Testis (tissue), 2 donors: ENCODE data around the gene ARV1.

Experiments
- CTCF ChIP-seq, 3 experiments: fragments of 450-650 bp in 2 of 3; fragments of 200-600 bp in 1 of 3; sonication (generic) in 1 of 3; IDR thresholded peaks; one replicate each; pipeline ENCODE4 v1.5.1; 2016 to 2019; ENCODE audit warnings: antibody characterized with exemption in 3 of 3, mild to moderate bottlenecking in 2 of 3, moderate library complexity in 1 of 3
- POLR2A ChIP-seq: fragments of 450-650 bp; IDR thresholded peaks from one replicate; pipeline ENCODE4 v1.6.1; 2017; ENCODE audit warnings: antibody characterized with exemption, mild to moderate bottlenecking, moderate library complexity

DNA sequence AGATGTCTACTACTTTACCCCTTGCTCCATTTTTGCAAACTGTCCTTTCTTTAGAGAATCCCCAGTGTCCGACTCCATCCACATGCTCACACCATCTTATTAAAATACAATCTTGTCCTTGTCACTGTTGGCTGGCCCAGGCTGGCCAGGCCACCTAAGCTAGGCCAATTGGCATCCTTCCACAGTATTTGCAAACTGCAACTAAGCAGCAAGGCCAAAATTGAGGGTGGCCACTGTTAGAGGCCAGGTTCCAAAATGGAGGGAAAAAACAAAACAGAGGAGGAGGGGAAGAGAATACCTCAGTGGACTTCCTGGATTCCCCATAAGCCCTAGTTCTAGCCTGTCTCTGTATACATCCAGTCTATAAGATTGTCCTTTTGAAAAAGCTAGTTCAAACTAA lies 56.9 kb downstream of the ARV1 start:
- no peak for TF ChIP-seq CTCF (IDR thresholded peaks at IDR 0.05)
- TF ChIP-seq POLR2A: no peak
